ENCODE results near the gene APLP1. TPM values are rescaled to one million over a fixed set of nuclear protein-coding genes. Genes with fewer than 3 reads are reported as not detected.
A peak's percentile ranks its signal among the peaks of the same experiment; 100 is the strongest.

APLP1 gene
- total RNA-seq (2014; rRNA removed; shearing (Covaris generic)) (28.2 and 30.2 TPM in 2 replicates), polyA plus RNA-seq (2016; fragmentation: Nextera tagmentation; extraction: Ambion mirVana) (36.0 and 39.0 TPM in 2 replicates)
- long read RNA-seq, partial matches to known transcripts: 1 of 13 reads
- long read RNA-seq, other reads (novel, unspliced or antisense): 11 of 13 reads

DNA sequence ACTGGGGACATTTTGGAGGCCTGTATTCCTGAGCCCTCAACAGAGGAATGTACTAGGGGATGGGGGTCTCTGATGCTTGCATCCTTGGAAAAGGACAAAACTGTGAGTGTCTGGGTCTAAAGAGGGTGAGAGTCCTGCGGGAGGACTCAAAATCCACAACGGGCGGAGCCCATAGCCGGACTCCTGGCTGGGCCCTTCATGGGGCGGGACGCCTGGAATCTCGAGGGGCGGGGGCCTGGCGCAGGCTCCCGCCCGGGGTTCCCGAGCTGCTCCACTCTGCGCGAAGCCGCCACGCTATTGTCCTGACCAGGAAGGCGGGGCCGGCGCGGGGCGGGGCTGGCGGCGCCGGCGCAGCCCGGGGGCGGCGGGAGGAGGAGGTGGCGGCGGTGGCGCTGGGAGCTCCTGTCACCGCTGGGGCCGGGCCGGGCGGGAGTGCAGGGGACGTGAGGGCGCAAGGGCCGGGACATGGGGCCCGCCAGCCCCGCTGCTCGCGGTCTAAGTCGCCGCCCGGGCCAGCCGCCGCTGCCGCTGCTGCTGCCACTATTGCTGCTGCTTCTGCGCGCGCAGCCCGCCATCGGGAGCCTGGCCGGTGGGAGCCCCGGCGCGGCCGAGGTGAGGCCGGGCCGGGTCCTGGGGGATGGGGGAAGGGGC lies at the start of gene APLP1:
APLP1 (plus strand) TSS at position 403 of the 651 bp plus-strand sequence; CDS start at position 466, 63 bp downstream.
- Histone ChIP-seq H3K4me1 (ENCODE audit: insufficient read depth) (peaks cover 12% of the 10 kb centered on the region), H2AFZ (peak within 1 kb of the TSS; percentile 93), H4K20me1 (replicated peaks; ENCODE audit: insufficient read depth) (no peaks in the 10 kb centered on the region), H3K4me2 (peak within 1 kb of the TSS; percentile 98), H3K4me3 (peak within 1 kb of the TSS; percentile 84), H3K27ac (ENCODE audit: low read depth) (no peak within 1 kb of the TSS), H3K36me3 (ENCODE audit: insufficient read depth) (no peaks in the 10 kb centered on the region), H3K79me2 (replicated peaks; ENCODE audit: insufficient read depth) (no peaks in the 10 kb centered on the region), H3F3A (replicated peaks; ENCODE audit: low read depth) (peaks cover 15% of the 10 kb centered on the region; the same call in 1 of the 2 replicates), H3K27me3 (ENCODE audit: insufficient read depth) (peaks cover 16% of the 10 kb centered on the region), H3K9me2 (ENCODE audit: insufficient read depth) (no peaks in the 10 kb centered on the region)
- Mint-ChIP-seq H3K4me1 (peaks cover 25% of the 10 kb centered on the region), H3K27ac (no peak within 1 kb of the TSS), H3K4me3 (peak within 1 kb of the TSS; percentile 86), H3K9me3 (no peaks in the 10 kb centered on the region; the same call in 2 of the 3 replicates), H3K27me3 (ENCODE audit: insufficient read depth, low read depth, poor library complexity) (peaks cover 40% of the 10 kb centered on the region), H3K36me3 (ENCODE audit: low read depth) (peaks cover 4% of the 10 kb centered on the region)
- DNase-seq (ENCODE audit: low spot score) (peak; percentile 65), ATAC-seq (peak; percentile 24)
- no peak for TF ChIP-seq EZH2phosphoT487 (IDR thresholded peaks at IDR 0.05; ENCODE audit: unreplicated experiment)
- no peak for TF ChIP-seq ZNF114 (CRISPR knock-in tag; IDR thresholded peaks at IDR 0.05)
- TF ChIP-seq, protein P1, sequence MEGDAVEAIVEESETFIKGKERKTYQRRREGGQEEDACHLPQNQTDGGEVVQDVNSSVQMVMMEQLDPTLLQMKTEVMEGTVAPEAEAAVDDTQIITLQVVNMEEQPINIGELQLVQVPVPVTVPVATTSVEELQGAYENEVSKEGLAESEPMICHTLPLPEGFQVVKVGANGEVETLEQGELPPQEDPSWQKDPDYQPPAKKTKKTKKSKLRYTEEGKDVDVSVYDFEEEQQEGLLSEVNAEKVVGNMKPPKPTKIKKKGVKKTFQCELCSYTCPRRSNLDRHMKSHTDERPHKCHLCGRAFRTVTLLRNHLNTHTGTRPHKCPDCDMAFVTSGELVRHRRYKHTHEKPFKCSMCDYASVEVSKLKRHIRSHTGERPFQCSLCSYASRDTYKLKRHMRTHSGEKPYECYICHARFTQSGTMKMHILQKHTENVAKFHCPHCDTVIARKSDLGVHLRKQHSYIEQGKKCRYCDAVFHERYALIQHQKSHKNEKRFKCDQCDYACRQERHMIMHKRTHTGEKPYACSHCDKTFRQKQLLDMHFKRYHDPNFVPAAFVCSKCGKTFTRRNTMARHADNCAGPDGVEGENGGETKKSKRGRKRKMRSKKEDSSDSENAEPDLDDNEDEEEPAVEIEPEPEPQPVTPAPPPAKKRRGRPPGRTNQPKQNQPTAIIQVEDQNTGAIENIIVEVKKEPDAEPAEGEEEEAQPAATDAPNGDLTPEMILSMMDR (conservative IDR thresholded peaks at IDR 0.05; ENCODE audit: low read depth in 2 of 2): no peak
- TF ChIP-seq, protein P2, sequence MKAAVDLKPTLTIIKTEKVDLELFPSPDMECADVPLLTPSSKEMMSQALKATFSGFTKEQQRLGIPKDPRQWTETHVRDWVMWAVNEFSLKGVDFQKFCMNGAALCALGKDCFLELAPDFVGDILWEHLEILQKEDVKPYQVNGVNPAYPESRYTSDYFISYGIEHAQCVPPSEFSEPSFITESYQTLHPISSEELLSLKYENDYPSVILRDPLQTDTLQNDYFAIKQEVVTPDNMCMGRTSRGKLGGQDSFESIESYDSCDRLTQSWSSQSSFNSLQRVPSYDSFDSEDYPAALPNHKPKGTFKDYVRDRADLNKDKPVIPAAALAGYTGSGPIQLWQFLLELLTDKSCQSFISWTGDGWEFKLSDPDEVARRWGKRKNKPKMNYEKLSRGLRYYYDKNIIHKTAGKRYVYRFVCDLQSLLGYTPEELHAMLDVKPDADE (IDR thresholded peaks at IDR 0.05): no peak
- TF ChIP-seq, protein P3, sequence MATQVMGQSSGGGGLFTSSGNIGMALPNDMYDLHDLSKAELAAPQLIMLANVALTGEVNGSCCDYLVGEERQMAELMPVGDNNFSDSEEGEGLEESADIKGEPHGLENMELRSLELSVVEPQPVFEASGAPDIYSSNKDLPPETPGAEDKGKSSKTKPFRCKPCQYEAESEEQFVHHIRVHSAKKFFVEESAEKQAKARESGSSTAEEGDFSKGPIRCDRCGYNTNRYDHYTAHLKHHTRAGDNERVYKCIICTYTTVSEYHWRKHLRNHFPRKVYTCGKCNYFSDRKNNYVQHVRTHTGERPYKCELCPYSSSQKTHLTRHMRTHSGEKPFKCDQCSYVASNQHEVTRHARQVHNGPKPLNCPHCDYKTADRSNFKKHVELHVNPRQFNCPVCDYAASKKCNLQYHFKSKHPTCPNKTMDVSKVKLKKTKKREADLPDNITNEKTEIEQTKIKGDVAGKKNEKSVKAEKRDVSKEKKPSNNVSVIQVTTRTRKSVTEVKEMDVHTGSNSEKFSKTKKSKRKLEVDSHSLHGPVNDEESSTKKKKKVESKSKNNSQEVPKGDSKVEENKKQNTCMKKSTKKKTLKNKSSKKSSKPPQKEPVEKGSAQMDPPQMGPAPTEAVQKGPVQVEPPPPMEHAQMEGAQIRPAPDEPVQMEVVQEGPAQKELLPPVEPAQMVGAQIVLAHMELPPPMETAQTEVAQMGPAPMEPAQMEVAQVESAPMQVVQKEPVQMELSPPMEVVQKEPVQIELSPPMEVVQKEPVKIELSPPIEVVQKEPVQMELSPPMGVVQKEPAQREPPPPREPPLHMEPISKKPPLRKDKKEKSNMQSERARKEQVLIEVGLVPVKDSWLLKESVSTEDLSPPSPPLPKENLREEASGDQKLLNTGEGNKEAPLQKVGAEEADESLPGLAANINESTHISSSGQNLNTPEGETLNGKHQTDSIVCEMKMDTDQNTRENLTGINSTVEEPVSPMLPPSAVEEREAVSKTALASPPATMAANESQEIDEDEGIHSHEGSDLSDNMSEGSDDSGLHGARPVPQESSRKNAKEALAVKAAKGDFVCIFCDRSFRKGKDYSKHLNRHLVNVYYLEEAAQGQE (IDR thresholded peaks at IDR 0.05; ENCODE audit: unreplicated experiment): no peak
- TF ChIP-seq STAT1 (IDR thresholded peaks at IDR 0.05; ENCODE audit: unreplicated experiment): no peak

DNA sequence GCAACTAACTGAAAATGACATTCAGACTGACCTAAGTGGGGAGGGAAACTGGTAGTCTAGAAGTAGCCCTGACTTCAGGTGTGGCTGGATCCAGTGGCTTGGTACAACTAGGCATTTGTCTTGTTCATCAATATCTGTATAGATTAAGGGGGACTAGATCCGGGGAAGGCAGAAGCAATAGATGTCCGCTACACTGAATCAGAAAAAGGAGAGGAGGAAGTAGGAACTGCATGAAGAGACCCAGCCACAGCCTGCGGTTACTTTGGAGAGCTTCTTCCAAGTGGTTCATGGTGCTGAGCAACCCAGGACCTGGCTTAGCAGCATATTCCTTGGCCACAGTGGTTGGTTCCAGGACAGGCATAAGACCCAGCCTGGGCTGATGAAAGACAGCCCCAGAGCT lies 45.8 kb upstream of the APLP1 start:
- Mint-ChIP-seq H3K36me3 (ENCODE audit: low read depth) (no peaks in the 10 kb centered on the region), H3K9me3 (no peaks in the 10 kb centered on the region)
- no peak for TF ChIP-seq CREB1 (CRISPR knock-in tag; IDR thresholded peaks at IDR 0.05; ENCODE audit: low read depth)
- no peak for TF ChIP-seq ZNF331 (CRISPR knock-in tag; IDR thresholded peaks at IDR 0.05; ENCODE audit: low read depth)
- no peak for TF ChIP-seq EZH2phosphoT487 (IDR thresholded peaks at IDR 0.05; ENCODE audit: unreplicated experiment)
- TF ChIP-seq POLR2AphosphoS5 (IDR thresholded peaks at IDR 0.05; ENCODE audit: low read depth): no peak
- no peak for TF ChIP-seq STAT1 (IDR thresholded peaks at IDR 0.05; ENCODE audit: unreplicated experiment)
- TF ChIP-seq, protein P1 (conservative IDR thresholded peaks at IDR 0.05; ENCODE audit: low read depth in 2 of 2): no peak
- no peak for TF ChIP-seq NANOG (IDR thresholded peaks at IDR 0.05; ENCODE audit: borderline replicate concordance)
- TF ChIP-seq, protein P2 (IDR thresholded peaks at IDR 0.05): no peak

More for the DNA sequence above, 45.8 kb upstream of the APLP1 start:
- no peaks in the 10 kb centered on the region for H3K36me3 ChIP-seq (ENCODE audit: insufficient read depth)
- H3K4me1 ChIP-seq (ENCODE audit: insufficient read depth): no peaks in the 10 kb centered on the region
- no peaks in the 10 kb centered on the region for H3F3A ChIP-seq (replicated peaks; ENCODE audit: low read depth)
- H3K4me3 Mint-ChIP-seq: no peak overlapping the region
- H4K20me1 ChIP-seq (replicated peaks; ENCODE audit: insufficient read depth): no peaks in the 10 kb centered on the region; the same call in 1 of the 2 replicates
- DNase-seq (ENCODE audit: low spot score) (no peak), ATAC-seq (peak; percentile 52; the same call in 2 of the 3 replicates)
- H3K4me2 ChIP-seq: no peak overlapping the region
- no peak overlapping the region for H3K27ac ChIP-seq (ENCODE audit: low read depth)
- no peaks in the 10 kb centered on the region for H3K27me3 ChIP-seq (ENCODE audit: insufficient read depth)
- H3K4me3 ChIP-seq: no peak overlapping the region
- H3K27me3 Mint-ChIP-seq (ENCODE audit: insufficient read depth, low read depth, poor library complexity): peaks cover 6% of the 10 kb centered on the region
- H3K9me2 ChIP-seq (ENCODE audit: insufficient read depth): no peaks in the 10 kb centered on the region
- no peaks in the 10 kb centered on the region for H3K79me2 ChIP-seq (replicated peaks; ENCODE audit: insufficient read depth)
- H3K27ac Mint-ChIP-seq: no peak overlapping the region
- H3K4me1 Mint-ChIP-seq: peaks cover 4% of the 10 kb centered on the region; the same call in 2 of the 3 replicates
- H2AFZ ChIP-seq: peak overlapping the region; percentile 86

All from GM23338 (cell line).